Left lung (tissue), 10 donors: ENCODE data around the gene GNB1L. TPM values are rescaled to one million over a fixed set of nuclear protein-coding genes. Genes with fewer than 3 reads are reported as not detected.

Experiments
- ATAC-seq: fragments of 200-7000 bp; cut with Tn5 transposase; one replicate; pipeline ENCODE4 v1.9.1; 2020; ENCODE audit warnings: moderate library complexity
- DNase-seq, 4 donors: peaks; one replicate each; pipeline ENCODE4 v3.0.0-alpha.2; 2013 to 2020
- H3K27ac ChIP-seq, 2 donors: fragments of 200-600 bp; sonication (generic) in 1 of 2; one replicate each; pipeline versions ENCODE4 v1.5.0 to v1.8.0; 2020 to 2021
- H3K27me3 ChIP-seq, 2 donors: fragments of 200-600 bp; sonication (generic) in 1 of 2; one replicate each; pipeline versions ENCODE4 v1.5.0 to v1.8.0; 2020 to 2021
- H3K36me3 ChIP-seq, 2 donors: fragments of 200-600 bp; sonication (generic) in 1 of 2; one replicate each; pipeline versions ENCODE4 v1.5.0 to v1.8.0; 2020 to 2021
- H3K4me1 ChIP-seq, 2 donors: fragments of 200-600 bp; one replicate each; pipeline ENCODE4 v1.8.0; 2021
- H3K4me3 ChIP-seq, 2 donors: fragments of 200-600 bp; sonication (generic) in 1 of 2; one replicate each; pipeline versions ENCODE4 v1.5.0 to v1.8.0; 2020 to 2021; ENCODE audit warnings: mild to moderate bottlenecking in 1 of 2
- H3K9me3 ChIP-seq, 2 donors: fragments of 200-600 bp; sonication (generic) in 1 of 2; one replicate each; pipeline versions ENCODE4 v1.5.0 to v1.8.0; 2020 to 2021
- CTCF ChIP-seq, 2 donors: fragments of 200-600 bp; sonication (generic) in 1 of 2; IDR thresholded peaks; one replicate each; pipeline versions ENCODE4 v1.5.0 to v1.8.0; 2021; ENCODE audit warnings: antibody characterized with exemption in 2 of 2
- intact Hi-C, 2 donors: fragments of 100-400 bp; cut with DNase I; formaldehyde crosslinking; loops; one replicate each; pipeline versions ENCODE4 v1.11.2 to v1.14.2; 2022
- polyA plus RNA-seq, 6 donors: library from polyadenylated mRNA; unstranded; fragments of 120-200 nt; gene quantifications; one replicate each; pipeline ENCODE4 v1.2.1, GENCODE V29; 2013; ENCODE audit not compliant: insufficient read length in 6 of 6
- total RNA-seq, 2 donors: library from RNA; stranded (reverse); fragmentation: NEBNext Ultra II Directional; extraction: Animal tissue kit (Norgen Biotek cat#: 25700); gene quantifications; one replicate each; pipeline ENCODE4 v1.2.1, GENCODE V29; 2021
- donor health status: DM: no; HTN: yes; CAD: no.
- donor health status: DM: no; HTN: no; CAD: no.

Gene GNB1L
- total and polyA plus RNA-seq, 8 donors, result 4.3 to 7.9 (median 5.5) TPM

GRCh38 chr22:19849835-19850762 lies 4.6 kb downstream of the GNB1L start:
- peaks cover 0 to 28% of the 10 kb centered on the region in 2 donors for H3K36me3 ChIP-seq

GRCh38 chr22:19848298-19849224 lies 6.1 kb downstream of the GNB1L start:
- no peak for TF ChIP-seq CTCF (IDR thresholded peaks at IDR 0.05)
- intact Hi-C loops, result no loop called here
- Histone ChIP-seq H3K9me3 (no peaks in the 10 kb centered on the region), H3K4me1 (peaks cover 20 to 50% of the 10 kb centered on the region in 2 donors), H3K27ac (peak overlapping the region; percentile 35 to 39), H3K4me3 (no peak overlapping the region), H3K36me3 (peaks cover 0 to 28% of the 10 kb centered on the region in 2 donors), H3K27me3 (no peaks in the 10 kb centered on the region)
- DNase-seq, result peak in 2 of 4 donors; percentile 76 to 86
- peak; percentile 59 for ATAC-seq

More at GRCh38 chr22:19849835-19850762, 4.6 kb downstream of the GNB1L start:
- TF ChIP-seq CTCF (IDR thresholded peaks at IDR 0.05), result no peak
- Histone ChIP-seq H3K4me1 (peaks cover 12 to 41% of the 10 kb centered on the region in 2 donors), H3K27me3 (no peaks in the 10 kb centered on the region), H3K9me3 (no peaks in the 10 kb centered on the region), H3K27ac (peak overlapping the region; percentile 35 to 48), H3K4me3 (no peak overlapping the region)
- peak; percentile 56 for ATAC-seq
- peak; percentile 64 to 89 (median 72) for DNase-seq
- intact Hi-C loops, result no loop called here

- Histone ChIP-seq H3K4me1 (peaks cover 20 to 45% of the 10 kb centered on the region in 2 donors), H3K36me3 (peaks cover 0 to 25% of the 10 kb centered on the region in 2 donors), H3K27ac (no peak overlapping the region), H3K9me3 (no peaks in the 10 kb centered on the region), H3K27me3 (no peaks in the 10 kb centered on the region), H3K4me3 (no peak overlapping the region)
- no peak for DNase-seq
- no peak for ATAC-seq
- no peak for TF ChIP-seq CTCF (IDR thresholded peaks at IDR 0.05)
- intact Hi-C loops, result no loop called here
Measured at GRCh38 chr22:19847345-19847632, 7.4 kb downstream of the GNB1L start.

- DNase-seq, result no peak
- no peak overlapping the region for H3K4me3 ChIP-seq
- ATAC-seq, result no peak
- H3K4me1 ChIP-seq, result peaks cover 20 to 40% of the 10 kb centered on the region in 2 donors
- H3K27ac ChIP-seq, result no peak overlapping the region
- H3K9me3 ChIP-seq, result no peaks in the 10 kb centered on the region
- peaks cover 0 to 20% of the 10 kb centered on the region in 2 donors for H3K36me3 ChIP-seq
- intact Hi-C loops, result no loop called here
- H3K27me3 ChIP-seq, result no peaks in the 10 kb centered on the region
- no peak for TF ChIP-seq CTCF (IDR thresholded peaks at IDR 0.05)
Measured at GRCh38 chr22:19846620-19847344, 7.9 kb downstream of the GNB1L start.
